Measurements from ENCODE around the gene OR5K1.

OR5K1 gene

DNA sequence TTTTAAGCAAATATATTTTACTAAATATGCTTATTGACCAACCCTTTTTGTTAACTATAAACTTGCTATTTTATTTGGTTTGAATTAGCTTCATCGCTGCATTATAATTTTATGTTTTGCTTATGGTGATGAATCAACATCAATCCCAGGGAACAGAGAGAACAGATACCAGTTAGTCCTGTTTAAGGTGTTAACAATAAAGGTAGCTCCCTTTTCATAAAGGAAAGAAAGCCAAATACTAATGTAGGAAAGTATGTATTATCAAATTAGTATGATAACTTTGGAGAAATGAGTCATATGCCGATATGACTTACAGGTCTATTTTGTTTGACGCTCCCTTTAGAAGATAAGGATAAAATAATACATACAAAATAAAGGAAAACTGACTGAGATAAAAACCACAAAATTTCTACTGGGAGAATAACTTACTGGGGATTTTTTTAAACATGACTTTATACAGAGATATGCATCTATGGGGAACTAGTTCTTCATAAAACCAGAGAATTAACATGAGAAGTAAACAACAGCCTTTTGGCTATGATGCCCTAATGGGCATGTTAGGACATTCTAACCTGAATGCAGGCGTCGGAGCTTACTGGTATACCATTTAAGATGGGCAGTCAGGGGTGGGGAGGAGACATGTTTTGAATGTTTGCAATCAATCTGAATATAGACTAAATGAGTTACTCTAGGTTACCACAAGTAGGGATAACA lies 39.0 kb downstream of the OR5K1 start:
- Histone ChIP-seq H2BK15ac (replicated peaks; ENCODE audit: low read depth) (no peak overlapping the region), H3K36me3 (ENCODE audit: control insufficient read depth, insufficient read depth, low read length) (no peaks in the 10 kb centered on the region), H3K56ac (ENCODE audit: low read length) (no peak overlapping the region), H3K23ac (ENCODE audit: low read length) (no peak overlapping the region), H3K27ac (ENCODE audit: low read depth, low read length) (no peak overlapping the region), H3K79me2 (ENCODE audit: control insufficient read depth, insufficient read depth, low read length) (no peaks in the 10 kb centered on the region), H3K18ac (ENCODE audit: low read length) (no peak overlapping the region), H2BK5ac (ENCODE audit: low read length) (no peak overlapping the region), H2AK5ac (ENCODE audit: low read length) (no peak overlapping the region), H3K27me3 (ENCODE audit: insufficient read depth, low read length, poor library complexity) (no peaks in the 10 kb centered on the region), H3K9ac (ENCODE audit: low read length) (no peak overlapping the region), H3K79me1 (ENCODE audit: low read length) (no peaks in the 10 kb centered on the region), H3K4ac (ENCODE audit: low read depth, low read length) (no peak overlapping the region), H3K4me3 (ENCODE audit: low read length) (no peak overlapping the region), H3K4me2 (ENCODE audit: low read length) (no peak overlapping the region), H2BK120ac (ENCODE audit: low read depth, low read length) (no peak overlapping the region), H4K8ac (ENCODE audit: low read depth, low read length) (no peak overlapping the region), H4K5ac (ENCODE audit: low read length) (no peak overlapping the region), H3K4me1 (ENCODE audit: control insufficient read depth, low read depth, low read length) (no peaks in the 10 kb centered on the region)
- DNase-seq = no peak
- no CpG with 5 or more reads among the region's 5 CpGs for WGBS (ENCODE audit: extremely low coverage, insufficient coverage, low lambda C conversion rate)

DNA sequence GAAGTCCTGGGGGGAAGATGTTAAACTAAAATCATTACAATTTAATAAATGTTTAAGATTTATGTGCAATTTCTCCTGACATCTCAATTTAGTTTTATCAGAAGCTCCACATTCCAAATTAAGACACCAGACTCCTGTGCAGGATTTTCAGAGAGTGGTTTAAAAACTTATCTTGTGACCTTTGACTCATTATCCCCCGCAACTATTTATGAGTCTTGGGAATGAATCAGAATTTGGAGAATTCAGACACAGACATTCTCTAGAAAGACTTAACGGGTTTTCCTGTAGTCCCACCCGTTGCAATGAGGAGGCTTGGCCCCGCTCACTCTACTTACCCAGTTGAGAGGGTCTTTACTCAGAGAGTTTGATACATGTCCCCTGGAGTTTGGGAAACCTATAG lies 41.5 kb downstream of the OR5K1 start:
- Histone ChIP-seq H3K23ac (ENCODE audit: low read length) (no peak overlapping the region), H4K5ac (ENCODE audit: low read length) (no peak overlapping the region), H3K36me3 (ENCODE audit: control insufficient read depth, insufficient read depth, low read length) (no peaks in the 10 kb centered on the region), H2BK15ac (replicated peaks; ENCODE audit: low read depth) (no peak overlapping the region), H3K9ac (ENCODE audit: low read length) (no peak overlapping the region), H2AK5ac (ENCODE audit: low read length) (no peak overlapping the region), H3K4me2 (ENCODE audit: low read length) (no peak overlapping the region), H3K27ac (ENCODE audit: low read depth, low read length) (no peak overlapping the region), H3K4me3 (ENCODE audit: low read length) (no peak overlapping the region), H4K8ac (ENCODE audit: low read depth, low read length) (no peak overlapping the region), H2BK5ac (ENCODE audit: low read length) (no peak overlapping the region), H3K18ac (ENCODE audit: low read length) (no peak overlapping the region), H3K4me1 (ENCODE audit: control insufficient read depth, low read depth, low read length) (no peaks in the 10 kb centered on the region), H3K4ac (ENCODE audit: low read depth, low read length) (no peak overlapping the region), H3K56ac (ENCODE audit: low read length) (no peak overlapping the region), H3K27me3 (ENCODE audit: insufficient read depth, low read length, poor library complexity) (no peaks in the 10 kb centered on the region), H3K79me1 (ENCODE audit: low read length) (no peaks in the 10 kb centered on the region), H3K79me2 (ENCODE audit: control insufficient read depth, insufficient read depth, low read length) (no peaks in the 10 kb centered on the region), H2BK120ac (ENCODE audit: low read depth, low read length) (no peak overlapping the region)
- WGBS (ENCODE audit: extremely low coverage, insufficient coverage, low lambda C conversion rate) = no CpG with 5 or more reads among the region's 4 CpGs
- no peak for DNase-seq

DNA sequence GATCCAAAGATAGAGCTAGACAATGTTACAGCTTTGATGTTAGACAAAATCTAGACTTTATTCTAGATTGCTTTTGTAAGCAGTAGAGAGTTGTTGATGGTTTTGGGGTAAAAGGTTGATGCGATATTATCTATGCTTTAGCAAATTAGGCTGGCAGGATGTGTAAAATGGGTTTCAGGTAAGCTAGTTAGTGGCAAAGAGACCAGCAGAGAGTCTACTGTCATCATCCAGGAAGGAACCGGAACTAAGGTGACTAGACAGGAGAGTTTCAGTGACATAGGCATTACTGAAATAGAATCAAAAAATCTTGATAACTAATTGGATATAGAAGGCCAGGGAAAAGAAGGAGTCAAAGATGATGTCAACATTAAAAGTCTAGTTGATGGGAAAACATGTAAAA lies 45.6 kb downstream of the OR5K1 start:
- WGBS (ENCODE audit: extremely low coverage, insufficient coverage, low lambda C conversion rate) = 100% methylated on average over 1 of the region's 2 CpGs
- no peaks in the 10 kb centered on the region for H3K36me3 ChIP-seq (ENCODE audit: control insufficient read depth, insufficient read depth, low read length)

DNA sequence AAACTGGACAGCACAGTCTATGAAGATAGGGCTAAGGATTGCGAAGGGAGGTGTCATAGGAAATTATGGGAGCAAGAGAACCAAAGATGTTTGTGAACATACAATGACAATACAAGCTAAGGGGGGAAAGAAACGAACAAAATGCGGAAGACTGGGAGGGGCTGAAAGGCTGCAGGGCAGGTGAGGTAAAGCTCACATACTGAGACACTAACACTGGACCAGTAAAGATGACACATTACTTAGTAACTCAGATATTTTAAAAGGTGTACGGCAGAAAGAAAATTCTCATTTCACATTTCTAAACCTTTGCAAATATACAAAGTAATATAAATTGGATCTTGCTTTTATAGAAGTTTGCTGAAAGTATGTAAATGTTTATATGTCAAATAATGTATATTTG lies 49.6 kb downstream of the OR5K1 start:
- Histone ChIP-seq H4K8ac (ENCODE audit: low read depth, low read length) (no peak overlapping the region), H2AK5ac (ENCODE audit: low read length) (no peak overlapping the region), H3K4ac (ENCODE audit: low read depth, low read length) (no peak overlapping the region), H3K79me2 (ENCODE audit: control insufficient read depth, insufficient read depth, low read length) (no peaks in the 10 kb centered on the region), H2BK120ac (ENCODE audit: low read depth, low read length) (no peak overlapping the region), H3K23ac (ENCODE audit: low read length) (no peak overlapping the region), H3K27me3 (ENCODE audit: insufficient read depth, low read length, poor library complexity) (no peaks in the 10 kb centered on the region), H2BK5ac (ENCODE audit: low read length) (no peak overlapping the region), H3K79me1 (ENCODE audit: low read length) (peaks cover 2% of the 10 kb centered on the region), H3K4me2 (ENCODE audit: low read length) (no peak overlapping the region), H3K18ac (ENCODE audit: low read length) (no peak overlapping the region), H3K56ac (ENCODE audit: low read length) (no peak overlapping the region), H4K5ac (ENCODE audit: low read length) (no peak overlapping the region), H3K4me1 (ENCODE audit: control insufficient read depth, low read depth, low read length) (no peaks in the 10 kb centered on the region), H3K9ac (ENCODE audit: low read length) (no peak overlapping the region), H3K36me3 (ENCODE audit: control insufficient read depth, insufficient read depth, low read length) (no peaks in the 10 kb centered on the region), H2BK15ac (replicated peaks; ENCODE audit: low read depth) (no peak overlapping the region), H3K4me3 (ENCODE audit: low read length) (no peak overlapping the region), H3K27ac (ENCODE audit: low read depth, low read length) (no peak overlapping the region)
- DNase-seq = no peak
- no CpG with 5 or more reads among the region's 4 CpGs for WGBS (ENCODE audit: extremely low coverage, insufficient coverage, low lambda C conversion rate)

More for the DNA sequence above, 45.6 kb downstream of the OR5K1 start:
- no peaks in the 10 kb centered on the region for H3K79me2 ChIP-seq (ENCODE audit: control insufficient read depth, insufficient read depth, low read length)
- no peak overlapping the region for H3K4ac ChIP-seq (ENCODE audit: low read depth, low read length)
- H3K4me2 ChIP-seq (ENCODE audit: low read length) = no peak overlapping the region
- H2BK5ac ChIP-seq (ENCODE audit: low read length) = no peak overlapping the region
- H3K18ac ChIP-seq (ENCODE audit: low read length) = no peak overlapping the region
- H3K4me1 ChIP-seq (ENCODE audit: control insufficient read depth, low read depth, low read length) = no peaks in the 10 kb centered on the region
- no peak overlapping the region for H3K27ac ChIP-seq (ENCODE audit: low read depth, low read length)
- H2BK15ac ChIP-seq (replicated peaks; ENCODE audit: low read depth) = no peak overlapping the region
- no peaks in the 10 kb centered on the region for H3K79me1 ChIP-seq (ENCODE audit: low read length)
- H3K4me3 ChIP-seq (ENCODE audit: low read length) = no peak overlapping the region
- H3K56ac ChIP-seq (ENCODE audit: low read length) = no peak overlapping the region
- H2AK5ac ChIP-seq (ENCODE audit: low read length) = no peak overlapping the region
- H4K5ac ChIP-seq (ENCODE audit: low read length) = no peak overlapping the region
- DNase-seq = no peak
- H2BK120ac ChIP-seq (ENCODE audit: low read depth, low read length) = no peak overlapping the region
- no peaks in the 10 kb centered on the region for H3K27me3 ChIP-seq (ENCODE audit: insufficient read depth, low read length, poor library complexity)
- H4K8ac ChIP-seq (ENCODE audit: low read depth, low read length) = no peak overlapping the region
- H3K23ac ChIP-seq (ENCODE audit: low read length) = no peak overlapping the region
- no peak overlapping the region for H3K9ac ChIP-seq (ENCODE audit: low read length)

DNA sequence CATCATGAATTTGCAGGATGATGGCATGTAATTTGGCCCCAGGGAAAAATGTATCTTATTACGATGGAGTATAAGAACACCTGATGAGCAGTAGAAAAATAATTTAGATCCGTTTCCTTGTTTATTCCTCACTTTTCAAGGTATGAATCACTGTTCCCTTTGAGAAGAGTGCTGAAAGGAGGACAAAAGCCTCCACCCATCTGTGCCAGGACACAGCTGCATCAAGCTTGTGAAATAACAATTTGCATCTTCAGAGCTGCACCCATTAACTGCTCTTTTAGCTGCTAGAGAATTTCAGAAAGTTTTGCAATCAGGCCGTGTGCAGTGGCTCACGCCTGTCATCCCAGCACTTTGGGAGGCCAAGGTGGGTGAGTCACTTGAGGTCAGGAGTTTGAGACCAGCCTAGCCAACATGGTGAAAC lies 50.1 kb downstream of the OR5K1 start:
- H2AK5ac ChIP-seq (ENCODE audit: low read length) = no peak overlapping the region
- H4K8ac ChIP-seq (ENCODE audit: low read depth, low read length) = no peak overlapping the region
- no peak overlapping the region for H3K4me3 ChIP-seq (ENCODE audit: low read length)
- no peaks in the 10 kb centered on the region for H3K36me3 ChIP-seq (ENCODE audit: control insufficient read depth, insufficient read depth, low read length)
- H3K9ac ChIP-seq (ENCODE audit: low read length) = no peak overlapping the region
- no peak overlapping the region for H3K4ac ChIP-seq (ENCODE audit: low read depth, low read length)
- H2BK120ac ChIP-seq (ENCODE audit: low read depth, low read length) = no peak overlapping the region
- H3K4me1 ChIP-seq (ENCODE audit: control insufficient read depth, low read depth, low read length) = no peaks in the 10 kb centered on the region
- H3K79me2 ChIP-seq (ENCODE audit: control insufficient read depth, insufficient read depth, low read length) = peaks cover under 1% of the 10 kb centered on the region
- no peak overlapping the region for H2BK15ac ChIP-seq (replicated peaks; ENCODE audit: low read depth)
- no peak overlapping the region for H3K23ac ChIP-seq (ENCODE audit: low read length)
- H3K56ac ChIP-seq (ENCODE audit: low read length) = no peak overlapping the region
- H3K18ac ChIP-seq (ENCODE audit: low read length) = no peak overlapping the region
- H2BK5ac ChIP-seq (ENCODE audit: low read length) = no peak overlapping the region
- peaks cover 2% of the 10 kb centered on the region for H3K79me1 ChIP-seq (ENCODE audit: low read length)
- no peak overlapping the region for H3K4me2 ChIP-seq (ENCODE audit: low read length)
- no peaks in the 10 kb centered on the region for H3K27me3 ChIP-seq (ENCODE audit: insufficient read depth, low read length, poor library complexity)
- WGBS (ENCODE audit: extremely low coverage, insufficient coverage, low lambda C conversion rate) = no CpG with 5 or more reads among the region's 4 CpGs
- H4K5ac ChIP-seq (ENCODE audit: low read length) = no peak overlapping the region
- no peak overlapping the region for H3K27ac ChIP-seq (ENCODE audit: low read depth, low read length)
- no peak for DNase-seq

DNA sequence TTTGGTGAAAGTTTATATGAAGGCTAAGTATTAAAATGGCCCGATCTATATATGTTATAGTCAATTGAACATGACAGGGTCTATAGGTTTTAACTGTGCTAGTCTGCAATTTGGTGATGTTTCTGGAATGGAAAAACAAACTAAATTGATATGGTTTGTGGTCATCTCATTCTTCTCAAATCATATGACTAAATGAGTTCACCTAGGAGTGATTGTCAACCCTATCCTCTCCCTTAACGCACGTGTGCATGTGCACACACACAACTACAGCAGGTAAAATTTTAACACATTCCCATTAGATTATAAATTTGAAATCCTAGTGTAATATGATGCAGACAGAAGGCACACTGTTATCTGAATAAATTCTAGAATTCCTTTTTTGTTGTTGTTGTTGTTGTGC lies 50.7 kb downstream of the OR5K1 start:
- H3K79me2 ChIP-seq (ENCODE audit: control insufficient read depth, insufficient read depth, low read length) = peaks cover 1% of the 10 kb centered on the region
- no peak overlapping the region for H3K4me3 ChIP-seq (ENCODE audit: low read length)
- H2BK120ac ChIP-seq (ENCODE audit: low read depth, low read length) = no peak overlapping the region
- no peaks in the 10 kb centered on the region for H3K27me3 ChIP-seq (ENCODE audit: insufficient read depth, low read length, poor library complexity)
- H2BK15ac ChIP-seq (replicated peaks; ENCODE audit: low read depth) = no peak overlapping the region
- WGBS (ENCODE audit: extremely low coverage, insufficient coverage, low lambda C conversion rate) = no CpG with 5 or more reads among the region's 3 CpGs
- no peaks in the 10 kb centered on the region for H3K36me3 ChIP-seq (ENCODE audit: control insufficient read depth, insufficient read depth, low read length)
- no peak overlapping the region for H3K23ac ChIP-seq (ENCODE audit: low read length)
- no peak overlapping the region for H3K56ac ChIP-seq (ENCODE audit: low read length)
- peaks cover 2% of the 10 kb centered on the region for H3K79me1 ChIP-seq (ENCODE audit: low read length)
- no peak overlapping the region for H3K27ac ChIP-seq (ENCODE audit: low read depth, low read length)
- no peak overlapping the region for H3K4ac ChIP-seq (ENCODE audit: low read depth, low read length)
- no peak overlapping the region for H2AK5ac ChIP-seq (ENCODE audit: low read length)
- H3K9ac ChIP-seq (ENCODE audit: low read length) = no peak overlapping the region
- no peak overlapping the region for H4K8ac ChIP-seq (ENCODE audit: low read depth, low read length)
- no peak for DNase-seq
- H3K18ac ChIP-seq (ENCODE audit: low read length) = no peak overlapping the region
- no peak overlapping the region for H3K4me2 ChIP-seq (ENCODE audit: low read length)
- no peak overlapping the region for H4K5ac ChIP-seq (ENCODE audit: low read length)
- no peaks in the 10 kb centered on the region for H3K4me1 ChIP-seq (ENCODE audit: control insufficient read depth, low read depth, low read length)
- no peak overlapping the region for H2BK5ac ChIP-seq (ENCODE audit: low read length)
